Activated naive CD4-positive, alpha-beta T cell treated with anti-CD3 and anti-CD28 coated beads, Interleukin-2, amount 50 U/mL, for 24 hours (primary cell): ENCODE results near the gene RGL1.

ENCODE experiments used
- H3K27ac Mint-ChIP-seq: one replicate; pipeline ENCODE4 v1.8.0; 2021; ENCODE audit warnings: mild to moderate bottlenecking, mixed read lengths
- H3K27me3 Mint-ChIP-seq: one replicate; pipeline ENCODE4 v1.8.0; 2021; ENCODE audit warnings: mixed read lengths
- H3K36me3 Mint-ChIP-seq: one replicate; pipeline ENCODE4 v1.8.0; 2021; ENCODE audit warnings: mixed read lengths
- H3K4me1 Mint-ChIP-seq: one replicate; pipeline ENCODE4 v1.8.0; 2021; ENCODE audit warnings: mixed read lengths
- H3K4me3 Mint-ChIP-seq: one replicate; pipeline ENCODE4 v1.8.0; 2021; ENCODE audit warnings: mild to moderate bottlenecking, mixed read lengths
- H3K9me3 Mint-ChIP-seq: one replicate; pipeline ENCODE4 v1.8.0; 2021; ENCODE audit warnings: mixed read lengths

Gene RGL1

DNA sequence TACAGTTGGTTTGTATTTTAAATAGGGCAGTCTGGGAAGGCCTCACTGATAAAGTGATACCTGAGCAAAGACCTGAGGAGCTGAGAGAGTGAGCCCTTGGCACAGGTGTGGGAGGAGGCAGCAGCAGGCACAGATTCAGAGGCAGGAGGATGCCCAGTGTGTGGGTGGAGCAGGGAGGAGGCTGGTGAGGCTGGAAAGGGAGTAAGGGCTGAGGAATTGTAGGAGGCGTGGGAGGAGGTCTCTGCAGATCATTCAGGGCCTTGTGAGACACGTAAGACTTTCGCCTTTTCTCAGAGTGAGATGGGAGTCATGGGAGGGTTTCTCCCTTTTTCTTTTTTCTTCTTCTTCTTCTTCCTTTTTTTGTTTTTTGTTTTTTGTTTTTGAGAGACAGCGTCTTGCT is 58.0 kb downstream of the RGL1 start:
- H3K9me3 Mint-ChIP-seq = no peaks in the 10 kb centered on the region

GRCh38 chr1:183863852-183864251 is 58.9 kb downstream of the RGL1 start:
- Mint-ChIP-seq H3K27ac (no peak overlapping the region), H3K27me3 (no peaks in the 10 kb centered on the region), H3K4me1 (no peaks in the 10 kb centered on the region), H3K36me3 (no peaks in the 10 kb centered on the region), H3K9me3 (no peaks in the 10 kb centered on the region), H3K4me3 (no peak overlapping the region)

More for the DNA sequence above, 58.0 kb downstream of the RGL1 start:
- Mint-ChIP-seq H3K36me3 (no peaks in the 10 kb centered on the region), H3K4me3 (no peak overlapping the region), H3K27ac (no peak overlapping the region), H3K27me3 (no peaks in the 10 kb centered on the region), H3K4me1 (no peaks in the 10 kb centered on the region)

DNA sequence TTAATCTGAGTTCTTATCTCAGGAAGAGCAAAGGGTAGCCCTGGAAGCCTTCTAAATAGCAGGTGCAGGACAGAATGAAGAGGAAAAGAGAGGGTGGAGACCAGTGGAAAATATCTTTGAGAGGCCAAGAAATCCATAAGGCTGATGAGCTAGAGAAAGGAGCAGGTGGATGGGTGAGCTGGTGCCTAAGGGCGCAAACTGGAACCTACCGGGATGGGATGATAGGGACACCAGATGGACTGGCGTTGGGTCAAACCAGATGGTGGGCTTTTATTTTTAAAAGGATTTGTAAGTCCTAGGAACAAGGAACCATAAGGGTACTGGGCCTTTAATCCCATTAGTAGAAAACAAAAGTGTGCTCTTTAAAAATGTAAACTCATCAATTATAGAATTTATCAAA is 59.7 kb downstream of the RGL1 start:
- Mint-ChIP-seq H3K9me3 (no peaks in the 10 kb centered on the region), H3K4me1 (no peaks in the 10 kb centered on the region), H3K27ac (no peak overlapping the region), H3K27me3 (no peaks in the 10 kb centered on the region), H3K4me3 (no peak overlapping the region), H3K36me3 (no peaks in the 10 kb centered on the region)

GRCh38 chr1:183869230-183869629 is 64.3 kb downstream of the RGL1 start:
- H3K4me1 Mint-ChIP-seq = peaks cover 20% of the 10 kb centered on the region
- H3K27me3 Mint-ChIP-seq = no peaks in the 10 kb centered on the region
- no peaks in the 10 kb centered on the region for H3K36me3 Mint-ChIP-seq
- H3K4me3 Mint-ChIP-seq = no peak overlapping the region
- H3K27ac Mint-ChIP-seq = no peak overlapping the region
- no peaks in the 10 kb centered on the region for H3K9me3 Mint-ChIP-seq

- Mint-ChIP-seq H3K4me3 (no peak overlapping the region), H3K9me3 (no peaks in the 10 kb centered on the region), H3K27me3 (no peaks in the 10 kb centered on the region), H3K27ac (no peak overlapping the region), H3K4me1 (peaks cover 25% of the 10 kb centered on the region), H3K36me3 (no peaks in the 10 kb centered on the region)
Measured at GRCh38 chr1:183869664-183870063, 64.7 kb downstream of the RGL1 start.

GRCh38 chr1:183870351-183871077 is 65.6 kb downstream of the RGL1 start:
- Mint-ChIP-seq H3K9me3 (no peaks in the 10 kb centered on the region), H3K36me3 (no peaks in the 10 kb centered on the region), H3K4me1 (peaks cover 26% of the 10 kb centered on the region), H3K4me3 (no peak overlapping the region), H3K27me3 (no peaks in the 10 kb centered on the region), H3K27ac (no peak overlapping the region)

- H3K27me3 Mint-ChIP-seq = no peaks in the 10 kb centered on the region
- no peak overlapping the region for H3K27ac Mint-ChIP-seq
- H3K9me3 Mint-ChIP-seq = no peaks in the 10 kb centered on the region
- no peaks in the 10 kb centered on the region for H3K36me3 Mint-ChIP-seq
- H3K4me3 Mint-ChIP-seq = no peak overlapping the region
- H3K4me1 Mint-ChIP-seq = peaks cover 26% of the 10 kb centered on the region
Measured at GRCh38 chr1:183871142-183871541, 66.2 kb downstream of the RGL1 start.

GRCh38 chr1:183871601-183872000 is 66.7 kb downstream of the RGL1 start:
- no peaks in the 10 kb centered on the region for H3K9me3 Mint-ChIP-seq
- no peaks in the 10 kb centered on the region for H3K36me3 Mint-ChIP-seq
- peaks cover 26% of the 10 kb centered on the region for H3K4me1 Mint-ChIP-seq
- H3K27me3 Mint-ChIP-seq = no peaks in the 10 kb centered on the region
- no peak overlapping the region for H3K4me3 Mint-ChIP-seq
- H3K27ac Mint-ChIP-seq = no peak overlapping the region

- Mint-ChIP-seq H3K27ac (peak overlapping the region; percentile 32), H3K9me3 (no peaks in the 10 kb centered on the region), H3K36me3 (no peaks in the 10 kb centered on the region), H3K27me3 (no peaks in the 10 kb centered on the region), H3K4me1 (peaks cover 26% of the 10 kb centered on the region), H3K4me3 (no peak overlapping the region)
Measured at GRCh38 chr1:183872403-183872802, 67.5 kb downstream of the RGL1 start.

DNA sequence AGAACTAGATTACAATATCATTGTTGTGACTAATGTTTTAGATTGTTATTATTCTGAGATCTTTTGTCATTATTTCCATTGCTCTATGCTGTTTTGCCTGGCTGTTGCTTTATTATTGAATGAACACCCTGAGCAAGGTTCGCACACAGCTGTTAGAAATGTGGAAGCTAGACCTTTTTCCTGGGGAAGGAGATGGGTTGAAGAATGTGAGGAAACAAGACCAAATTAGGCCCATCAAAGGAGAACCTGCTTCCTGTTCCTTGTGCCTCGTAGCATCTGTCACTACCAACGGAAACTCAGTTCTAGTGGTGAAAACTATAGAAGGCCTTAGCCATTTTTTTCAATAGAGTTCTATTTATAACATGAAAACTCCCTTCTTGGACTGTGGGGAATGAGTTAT is 68.7 kb downstream of the RGL1 start:
- H3K27ac Mint-ChIP-seq = peak overlapping the region; percentile 81
- H3K9me3 Mint-ChIP-seq = no peaks in the 10 kb centered on the region
- H3K27me3 Mint-ChIP-seq = no peaks in the 10 kb centered on the region
- no peak overlapping the region for H3K4me3 Mint-ChIP-seq
- peaks cover 26% of the 10 kb centered on the region for H3K4me1 Mint-ChIP-seq
- H3K36me3 Mint-ChIP-seq = no peaks in the 10 kb centered on the region

DNA sequence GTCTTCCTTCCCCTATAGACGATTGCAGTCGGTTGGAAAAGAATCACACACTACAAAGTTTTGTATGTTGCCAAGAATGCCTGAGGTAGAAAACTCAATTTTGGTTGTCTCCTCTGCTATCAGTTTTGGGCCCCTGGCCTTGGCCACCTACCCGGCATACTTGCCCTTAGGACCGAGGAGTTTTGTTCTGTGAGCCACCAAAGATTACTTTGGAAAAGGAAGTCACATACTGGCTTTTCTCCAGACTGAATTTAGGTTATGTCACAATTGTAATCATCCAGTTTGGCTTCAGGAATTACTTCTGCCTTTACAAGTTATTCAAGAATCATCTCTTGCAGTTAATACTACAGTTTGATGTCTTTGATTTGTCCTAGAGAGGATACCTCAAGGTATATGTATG is 71.4 kb downstream of the RGL1 start:
- peaks cover 26% of the 10 kb centered on the region for H3K4me1 Mint-ChIP-seq
- H3K27me3 Mint-ChIP-seq = no peaks in the 10 kb centered on the region
- no peaks in the 10 kb centered on the region for H3K36me3 Mint-ChIP-seq
- no peak overlapping the region for H3K27ac Mint-ChIP-seq
- no peak overlapping the region for H3K4me3 Mint-ChIP-seq
- no peaks in the 10 kb centered on the region for H3K9me3 Mint-ChIP-seq

DNA sequence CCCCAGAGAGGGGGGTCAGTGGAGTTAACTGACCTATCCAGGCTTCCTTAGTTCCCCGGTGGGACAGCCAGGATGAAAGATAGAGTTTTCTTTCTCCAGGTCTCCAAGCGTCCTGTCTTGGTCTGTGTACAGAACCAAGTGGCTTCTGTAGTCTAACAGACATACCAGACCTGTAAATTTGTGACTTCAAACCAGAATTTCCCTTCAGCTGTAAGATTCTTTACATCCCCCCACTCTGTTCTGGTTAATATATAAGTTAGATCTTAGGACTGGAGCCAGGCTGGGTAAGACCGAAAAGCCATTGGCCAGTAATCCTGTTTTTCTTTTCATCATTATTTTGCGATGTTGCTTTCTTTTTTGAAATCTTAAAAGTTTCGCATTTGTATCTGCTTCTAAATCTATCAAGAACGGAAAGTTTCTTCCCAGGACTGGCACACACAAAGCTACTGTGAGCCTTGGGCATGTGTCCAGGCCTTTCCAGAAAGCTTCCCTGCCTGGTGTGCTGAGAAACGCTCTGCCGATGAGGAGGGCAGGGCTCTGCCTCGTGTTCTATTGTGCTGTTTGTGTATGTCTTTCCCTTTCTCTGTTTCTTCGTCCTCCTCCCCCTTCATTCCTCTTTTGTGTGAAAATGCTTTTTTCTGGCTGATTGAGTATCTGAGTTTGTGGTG is 72.3 kb downstream of the RGL1 start:
- Mint-ChIP-seq H3K4me1 (peaks cover 26% of the 10 kb centered on the region), H3K4me3 (no peak overlapping the region), H3K27me3 (no peaks in the 10 kb centered on the region), H3K9me3 (no peaks in the 10 kb centered on the region), H3K36me3 (no peaks in the 10 kb centered on the region), H3K27ac (no peak overlapping the region)

GRCh38 chr1:183879494-183879893 is 74.6 kb downstream of the RGL1 start:
- no peaks in the 10 kb centered on the region for H3K9me3 Mint-ChIP-seq
- H3K27me3 Mint-ChIP-seq = no peaks in the 10 kb centered on the region
- peaks cover 3% of the 10 kb centered on the region for H3K4me1 Mint-ChIP-seq
- H3K27ac Mint-ChIP-seq = no peak overlapping the region
- H3K4me3 Mint-ChIP-seq = no peak overlapping the region
- peaks cover 2% of the 10 kb centered on the region for H3K36me3 Mint-ChIP-seq

DNA sequence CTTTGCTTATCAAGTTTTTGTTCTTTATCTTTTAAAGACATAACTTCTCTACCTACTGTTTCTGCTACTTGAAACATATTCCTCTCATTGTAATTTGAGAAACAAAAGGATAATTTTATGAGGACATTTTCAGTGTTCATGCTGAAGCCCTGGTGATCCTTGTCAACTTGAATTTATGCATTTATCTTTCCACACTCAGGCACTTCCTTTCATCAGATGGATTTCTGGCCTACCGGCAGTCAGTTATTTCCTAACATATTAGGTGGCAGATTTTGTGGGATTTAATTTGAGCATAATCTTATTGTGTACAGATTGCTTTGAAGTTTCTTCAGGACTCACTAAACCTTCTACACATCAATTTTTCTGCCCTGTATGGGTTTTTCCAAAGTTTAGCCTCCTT is 75.0 kb downstream of the RGL1 start:
- H3K4me1 Mint-ChIP-seq = no peaks in the 10 kb centered on the region
- no peak overlapping the region for H3K4me3 Mint-ChIP-seq
- no peak overlapping the region for H3K27ac Mint-ChIP-seq
- H3K9me3 Mint-ChIP-seq = no peaks in the 10 kb centered on the region
- H3K36me3 Mint-ChIP-seq = peaks cover 2% of the 10 kb centered on the region
- H3K27me3 Mint-ChIP-seq = no peaks in the 10 kb centered on the region

DNA sequence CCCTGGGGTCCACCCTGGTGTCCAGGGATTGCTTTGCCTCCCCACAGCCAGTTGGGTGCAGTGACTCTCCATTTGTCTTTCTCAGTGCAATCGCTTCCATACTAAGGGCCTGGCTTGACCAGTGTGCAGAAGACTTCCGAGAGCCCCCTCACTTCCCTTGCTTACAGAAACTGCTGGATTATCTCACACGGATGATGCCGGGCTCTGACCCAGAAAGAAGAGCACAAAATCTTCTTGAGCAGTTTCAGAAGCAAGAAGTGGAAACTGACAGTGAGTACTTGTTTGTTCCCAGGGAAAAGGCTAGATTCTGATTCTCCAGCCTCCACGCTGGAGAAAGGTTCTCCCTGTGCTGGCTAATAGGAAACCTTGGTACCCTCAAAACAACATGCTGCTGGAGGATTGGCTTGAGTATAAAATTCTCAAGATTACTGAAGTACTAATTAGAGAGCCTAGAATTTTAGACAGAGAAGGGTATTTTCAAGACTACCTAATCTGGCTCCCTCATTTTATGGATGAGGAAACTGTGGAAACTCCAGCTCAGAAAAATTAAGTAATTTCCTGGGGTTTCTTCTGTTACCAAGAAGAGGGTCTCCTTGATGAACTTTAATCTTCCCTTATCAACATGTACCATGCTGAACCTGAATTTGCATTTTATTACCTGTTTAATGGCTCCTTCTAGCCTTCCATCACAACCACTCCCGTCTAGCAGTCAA is 75.8 kb downstream of the RGL1 start:
- no peaks in the 10 kb centered on the region for H3K27me3 Mint-ChIP-seq
- H3K36me3 Mint-ChIP-seq = peaks cover 2% of the 10 kb centered on the region
- no peaks in the 10 kb centered on the region for H3K9me3 Mint-ChIP-seq
- H3K27ac Mint-ChIP-seq = no peak overlapping the region
- no peak overlapping the region for H3K4me3 Mint-ChIP-seq
- no peaks in the 10 kb centered on the region for H3K4me1 Mint-ChIP-seq
